ENCODE measurements around the gene GPC3.

GPC3 gene

DNA sequence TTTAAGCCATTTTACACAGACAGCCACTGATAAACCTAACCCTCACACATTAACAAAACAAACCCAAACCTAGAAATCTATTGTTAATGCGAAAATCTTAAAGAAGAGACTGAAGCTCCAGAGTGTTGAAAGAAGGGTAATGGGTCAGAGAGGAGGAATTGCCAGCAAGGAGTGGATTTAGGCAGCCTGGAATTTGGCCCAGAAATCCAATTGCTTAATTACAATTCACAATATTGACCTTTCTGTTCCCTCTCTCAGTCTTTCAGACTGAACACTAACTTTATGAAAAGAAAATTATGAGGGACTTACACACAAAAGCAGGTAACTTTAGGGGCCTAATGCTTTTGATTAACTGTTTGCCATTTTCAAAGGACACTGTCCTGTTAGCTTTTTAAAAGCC is 384.9 kb downstream of the GPC3 start:
- DNase-seq (ENCODE audit: low read depth): no peak

DNA sequence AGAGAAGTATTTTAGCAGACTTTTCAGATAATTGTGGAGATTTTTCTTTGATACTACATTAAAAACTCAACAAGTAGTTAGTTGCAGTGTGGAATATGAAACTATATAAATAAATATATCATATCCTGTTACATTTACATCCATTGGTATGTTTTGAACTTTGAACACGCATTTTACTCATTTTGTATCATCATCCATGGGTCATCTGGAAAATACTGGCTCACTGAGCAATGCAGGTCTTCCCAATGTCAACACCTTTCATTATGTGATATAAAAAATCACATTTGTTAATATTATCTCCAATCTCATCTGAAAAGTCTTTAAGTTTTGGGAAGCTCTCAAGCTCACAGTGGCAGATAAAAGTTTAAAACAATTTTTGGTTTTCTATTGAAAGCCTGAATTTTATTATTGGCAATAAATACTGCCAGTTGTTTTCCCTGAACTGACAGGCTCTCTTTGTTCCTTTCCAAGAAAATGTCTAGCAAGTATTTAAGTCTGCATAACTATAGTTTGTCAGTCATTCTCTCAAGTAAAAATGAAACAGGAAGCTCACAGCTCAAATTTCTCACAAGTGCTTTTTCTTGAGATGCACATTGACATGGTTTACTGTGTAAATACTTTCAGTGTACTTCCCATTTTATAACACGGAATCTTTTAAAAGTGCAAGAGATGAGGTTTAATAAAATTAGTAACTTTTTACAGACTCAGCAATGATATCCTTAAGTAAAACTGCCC is 386.6 kb downstream of the GPC3 start:
- no peak for DNase-seq (ENCODE audit: low read depth)

DNA sequence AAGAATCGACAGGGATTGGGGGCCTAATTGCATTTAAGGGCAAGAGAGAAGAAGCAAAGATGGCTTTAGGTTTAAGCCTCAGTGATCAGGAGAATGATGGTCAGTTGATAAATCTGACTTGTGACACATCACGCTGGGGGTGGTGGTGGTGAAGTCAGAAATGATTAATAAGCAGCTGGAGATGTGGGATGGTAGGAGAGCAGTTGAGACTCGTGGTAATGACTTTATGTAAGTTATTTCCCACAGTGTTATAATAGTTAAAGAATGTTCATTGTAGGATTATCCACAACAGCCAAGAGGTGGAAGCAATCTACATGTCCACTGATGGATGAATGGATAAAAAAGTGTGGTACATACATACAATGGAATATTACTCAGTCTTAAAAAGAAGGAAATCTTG is 391.2 kb downstream of the GPC3 start:
- no peak for DNase-seq (ENCODE audit: low read depth)

- DNase-seq (ENCODE audit: low read depth): no peak
These were observed 391.9 kb downstream of the GPC3 start for GRCh38 chrX:133593531-133593930.

- no peak for DNase-seq (ENCODE audit: low read depth)
These were observed 394.5 kb downstream of the GPC3 start for GRCh38 chrX:133590703-133591505.

DNA sequence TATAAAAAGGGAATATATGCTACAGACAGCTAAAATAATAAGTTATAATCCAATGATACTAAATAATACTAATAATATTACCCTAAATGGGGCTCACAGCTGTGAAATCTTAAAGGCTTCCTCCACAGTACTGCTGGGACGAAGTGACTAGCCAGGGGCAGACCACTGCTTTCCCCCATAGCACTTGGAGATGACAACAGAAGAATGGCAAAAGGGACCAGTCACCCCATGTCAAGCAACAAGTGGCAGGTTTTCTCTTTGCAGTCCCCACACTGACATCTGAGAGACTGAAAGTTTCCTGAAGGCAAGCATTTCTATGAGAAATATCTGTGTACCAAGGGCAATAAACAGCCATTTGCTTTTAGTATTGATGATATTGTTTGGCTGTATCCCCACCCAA is 396.6 kb downstream of the GPC3 start:
- DNase-seq (ENCODE audit: low read depth): no peak

GRCh38 chrX:133587818-133588217 is 397.6 kb downstream of the GPC3 start:
- no peak for DNase-seq (ENCODE audit: low read depth)

GRCh38 chrX:133587071-133587470 is 398.3 kb downstream of the GPC3 start:
- DNase-seq (ENCODE audit: low read depth): no peak

GRCh38 chrX:133586443-133586842 is 399.0 kb downstream of the GPC3 start:
- DNase-seq (ENCODE audit: low read depth): no peak

- no peak for DNase-seq (ENCODE audit: low read depth)
These were observed 401.6 kb downstream of the GPC3 start for GRCh38 chrX:133583825-133584224.

DNA sequence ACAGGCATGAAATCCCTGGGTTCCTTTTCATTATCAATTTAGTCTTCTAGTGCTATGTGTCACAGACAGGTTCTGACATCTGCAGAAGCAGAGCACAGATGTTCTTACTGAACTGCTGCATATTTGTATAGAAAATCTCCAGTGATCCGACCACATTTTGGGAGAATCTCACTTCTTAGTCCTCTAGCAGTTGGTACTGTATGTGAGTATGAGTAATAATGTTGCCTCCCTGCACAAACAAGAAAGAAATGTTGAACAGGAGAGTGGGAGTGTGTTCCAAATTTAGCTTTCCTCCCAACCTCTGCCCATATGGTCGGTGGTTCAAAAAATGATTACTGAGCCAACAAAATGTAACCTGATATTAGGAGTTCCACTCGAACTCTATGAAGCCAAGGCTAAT is 404.8 kb downstream of the GPC3 start:
- no peak for DNase-seq (ENCODE audit: low read depth)

DNA sequence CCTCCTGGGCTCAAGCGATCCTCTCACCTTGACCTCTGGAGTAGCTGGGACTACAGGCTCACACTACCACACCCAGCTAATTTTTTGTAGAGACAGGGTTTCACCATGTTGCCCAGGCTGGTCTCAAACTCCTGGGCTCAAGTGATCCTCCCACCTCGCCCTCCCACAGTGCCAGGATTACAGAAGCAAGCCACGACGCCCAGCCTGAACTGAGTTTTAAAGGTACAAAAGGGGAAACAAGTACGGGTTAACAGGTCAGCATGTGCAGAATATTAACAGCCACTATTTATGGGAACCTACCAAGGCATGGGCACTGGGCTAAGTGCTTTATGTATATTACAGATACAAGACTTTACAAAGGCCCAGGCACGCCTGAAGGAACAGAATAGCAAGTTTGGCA is 405.8 kb downstream of the GPC3 start:
- DNase-seq (ENCODE audit: low read depth): no peak

- DNase-seq (ENCODE audit: low read depth): no peak
These were observed 408.5 kb downstream of the GPC3 start for GRCh38 chrX:133576876-133577275.

- DNase-seq (ENCODE audit: low read depth): no peak
These were observed 409.8 kb downstream of the GPC3 start for GRCh38 chrX:133575501-133576136.

DNA sequence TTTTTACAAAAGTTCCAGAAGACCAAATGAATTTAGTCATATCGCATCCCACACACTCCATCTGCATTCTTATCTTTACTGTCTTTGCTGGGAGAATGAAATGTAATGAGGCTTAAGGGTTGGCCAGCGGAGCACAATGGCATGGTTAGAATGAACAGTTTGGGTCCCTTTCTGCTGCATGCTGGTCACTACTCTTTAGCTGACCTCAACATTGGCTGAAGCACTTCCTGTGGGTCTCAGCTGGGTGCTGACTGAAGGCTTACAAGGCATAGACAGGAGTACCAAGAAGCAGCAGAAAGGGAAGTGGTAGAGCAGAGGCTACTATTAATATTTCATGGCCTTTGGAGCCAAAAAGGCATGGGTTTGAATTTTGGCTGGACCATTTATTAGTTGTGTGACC is 410.7 kb downstream of the GPC3 start:
- no peak for DNase-seq (ENCODE audit: low read depth)

DNA sequence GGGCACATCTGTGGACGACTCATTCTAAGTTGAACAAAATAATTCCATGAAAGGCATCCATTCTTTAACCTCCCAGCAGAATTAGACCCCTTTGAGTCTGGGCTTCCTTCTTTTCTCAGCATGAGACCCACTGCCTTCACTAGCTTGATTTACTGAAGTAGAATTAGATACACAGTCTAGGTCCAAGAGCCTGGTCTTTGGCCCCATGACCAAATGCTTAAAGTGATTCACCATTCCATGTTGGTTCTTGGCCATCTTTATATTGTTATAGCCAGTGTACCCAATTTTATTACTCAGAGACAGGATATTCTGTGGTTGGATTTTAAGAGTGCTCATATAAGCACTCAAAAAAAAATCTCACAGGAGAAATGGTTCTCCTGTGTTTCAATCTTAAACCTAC is 414.8 kb downstream of the GPC3 start:
- DNase-seq (ENCODE audit: low read depth): no peak

DNA sequence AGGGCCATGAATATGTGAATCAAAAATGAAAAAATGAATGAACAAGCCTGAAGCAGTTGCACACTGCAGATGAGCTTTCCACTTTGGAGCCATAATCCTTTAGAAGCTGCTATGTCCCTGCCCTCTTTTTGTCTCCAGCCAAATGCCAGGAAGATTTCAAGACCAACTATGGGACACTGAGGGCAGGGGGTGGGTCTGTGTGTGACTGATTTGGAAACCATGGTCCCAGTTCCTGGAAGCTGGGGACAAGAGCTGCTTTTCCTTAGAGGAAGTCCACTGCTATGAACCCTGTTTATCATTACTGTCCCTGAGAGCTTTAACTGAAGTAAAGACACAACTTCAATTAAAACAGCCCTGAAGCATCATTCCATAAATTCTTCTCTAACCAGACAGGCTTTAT is 416.2 kb downstream of the GPC3 start:
- DNase-seq (ENCODE audit: low read depth): no peak

DNA sequence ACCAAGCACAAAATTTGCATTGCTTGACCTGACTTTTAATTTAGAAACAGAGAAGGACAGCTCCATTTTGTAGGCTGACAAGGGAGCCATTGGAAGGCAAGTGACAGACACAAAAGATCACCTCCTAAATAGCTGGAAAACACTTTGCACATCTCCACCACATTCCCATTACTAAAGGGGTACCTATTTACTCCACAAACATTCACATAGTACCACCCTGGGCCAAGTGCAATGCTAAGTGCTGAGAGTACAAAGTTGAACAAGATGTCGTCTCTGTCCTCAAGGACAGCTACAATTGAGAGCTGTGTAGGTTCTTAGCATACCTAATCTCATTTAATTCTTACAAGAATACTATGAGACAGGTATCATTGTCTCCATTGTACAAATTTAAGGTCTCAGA is 417.3 kb downstream of the GPC3 start:
- no peak for DNase-seq (ENCODE audit: low read depth)

- no peak for DNase-seq (ENCODE audit: low read depth)
These were observed 418.5 kb downstream of the GPC3 start for GRCh38 chrX:133566876-133567275.

GRCh38 chrX:133563705-133564104 is 421.7 kb downstream of the GPC3 start:
- no peak for DNase-seq (ENCODE audit: low read depth)

GRCh38 chrX:133561251-133561650 is 424.1 kb downstream of the GPC3 start:
- no peak for DNase-seq (ENCODE audit: low read depth)

DNA sequence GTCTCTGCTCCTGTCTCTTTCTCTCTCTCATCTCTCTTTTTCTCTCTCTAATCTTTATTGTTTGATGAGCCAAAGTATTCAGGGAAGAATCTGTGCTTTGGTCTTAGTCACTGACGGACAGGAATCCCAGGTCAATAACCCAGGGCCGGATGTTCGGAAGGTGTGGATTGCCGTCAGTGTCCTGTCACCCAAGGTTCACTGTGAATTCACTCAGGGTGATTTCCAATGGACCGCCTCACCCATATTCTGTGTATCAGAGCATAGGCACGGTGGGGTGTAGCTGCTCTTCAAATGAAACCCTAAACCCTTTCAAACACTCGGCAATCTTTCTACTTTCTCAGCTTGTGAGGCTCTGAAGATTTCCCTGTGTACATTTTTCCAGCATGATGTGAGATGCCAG is 425.5 kb downstream of the GPC3 start:
- DNase-seq (ENCODE audit: low read depth): no peak

GRCh38 chrX:133555782-133556458 is 429.5 kb downstream of the GPC3 start:
- DNase-seq (ENCODE audit: low read depth): no peak
